Stomach (tissue), 9 donors: ENCODE measurements around the gene THSD4. TPM values are rescaled to one million over a fixed set of nuclear protein-coding genes. Genes with fewer than 3 reads are reported as not detected.

Source experiments
- DNase-seq, 2 donors: peaks; one replicate each; pipeline versions ENCODE4 v3.0.0 to v3.0.0-alpha.2; 2013 to 2019
- H3K27ac ChIP-seq, 5 donors: fragments of 200-600 bp in 4 of 5; sonication (generic) in 4 of 5; one replicate each; pipeline ENCODE4 v1.5.1; 2013 to 2019; ENCODE audit warnings: mild to moderate bottlenecking in 1 of 5, moderate library complexity in 1 of 5
- H3K27me3 ChIP-seq, 3 donors: fragments of 200-600 bp; sonication (generic); one replicate each; pipeline ENCODE4 v1.5.1; 2017 to 2019; ENCODE audit warnings: mixed run types in 1 of 3
- H3K36me3 ChIP-seq, 4 donors: fragments of 200-600 bp; sonication (generic); 1 replicate in 3 of 4; 2 replicates in 1 of 4; pipeline ENCODE4 v1.5.1; 2016 to 2019
- H3K4me1 ChIP-seq, 4 donors: fragments of 200-600 bp; sonication (generic); one replicate each; pipeline ENCODE4 v1.5.1; 2016 to 2019
- H3K4me3 ChIP-seq, 4 donors: fragments of 200-600 bp; sonication (generic) in 3 of 4; one replicate each; pipeline ENCODE4 v1.5.1; 2016 to 2019; ENCODE audit warnings: mild to moderate bottlenecking in 1 of 4
- H3K9me3 ChIP-seq, 4 donors: fragments of 200-600 bp; sonication (generic); one replicate each; pipeline ENCODE4 v1.5.1; 2016 to 2019
- CTCF ChIP-seq, 7 experiments: fragments of 450-650 bp in 4 of 7; fragments of 200-600 bp in 3 of 7; sonication (generic) in 3 of 7; IDR thresholded peaks; one replicate each; pipeline ENCODE4 v1.5.1; 2016 to 2019; ENCODE audit warnings: antibody characterized with exemption in 7 of 7, control low read depth in 2 of 7, mild to moderate bottlenecking in 1 of 7
- EP300 ChIP-seq: sonication (generic); formaldehyde crosslinking; IDR thresholded peaks from one replicate; pipeline ENCODE4 v1.6.1; 2017; ENCODE audit warnings: antibody characterized with exemption
- POLR2A ChIP-seq, 4 donors: fragments of 450-650 bp; IDR thresholded peaks; one replicate each; pipeline ENCODE4 v1.6.1; 2016; ENCODE audit warnings: antibody characterized with exemption in 4 of 4, control low read depth in 2 of 4, mild to moderate bottlenecking in 1 of 4, moderate library complexity in 1 of 4
- POLR2AphosphoS5 ChIP-seq, 3 donors: sonication (generic); formaldehyde crosslinking; IDR thresholded peaks; one replicate each; pipeline ENCODE4 v1.6.1; 2016; ENCODE audit warnings: antibody characterized with exemption in 3 of 3
- WGBS, 5 donors: extraction: QIAGEN DNeasy Blood & Tissue Kit in 3 of 5; methylation state at CpG; one replicate each; pipeline versions ENCODE4 v1.1.5 to v1.1.7; 2013 to 2018; 5-methylcytosine and 5-hydroxymethylcytosine counted together
- intact Hi-C: fragments of 100-400 bp; cut with DNase I; formaldehyde crosslinking; loops from one replicate; pipeline ENCODE4 v1.15.1; 2023; ENCODE audit warnings: low total_unique reads
- polyA plus RNA-seq, 3 donors: library from polyadenylated mRNA; stranded (reverse); fragments of 200-250 nt; gene quantifications; one replicate each; pipeline ENCODE4 v1.2.3, GENCODE V29; 2013
- total RNA-seq, 5 donors: library from RNA; depleted of rRNA; stranded (reverse); fragments of >200 nt; gene quantifications; one replicate each; pipeline versions ENCODE4 v1.1.0 to v1.2.3, GENCODE V29; 2014 to 2016
- donor health status: healthy with polysubstance abuse.
- donor health status: Bipolar disorder and iron deficiency.
- donor health status: healthy.

Gene THSD4
- total and polyA plus RNA-seq, 8 donors, result 1.8 to 79.4 (median 22.0) TPM

- no peak overlapping the region for H3K4me3 ChIP-seq
- no peaks in the 10 kb centered on the region for H3K27me3 ChIP-seq
- peak overlapping the region in 1 of 5 donors; percentile 24 for H3K27ac ChIP-seq
- no peaks in the 10 kb centered on the region for H3K36me3 ChIP-seq
- 85 to 94% (median 89%) methylated on average over 4 of the region's 4 CpGs for WGBS, 5 donors
- no peak for TF ChIP-seq CTCF (IDR thresholded peaks at IDR 0.05)
- intact Hi-C loops, result loop anchor here (10.0 kb wide), 1 partner anchor 284 kb away; no protein-coding TSS in a partner anchor
- H3K9me3 ChIP-seq, result no peaks in the 10 kb centered on the region
- DNase-seq, result no peak
- H3K4me1 ChIP-seq, result peaks cover 10 to 43% (median 29%) of the 10 kb centered on the region in 4 donors
Measured at GRCh38 chr15:71451130-71451529, 335.9 kb downstream of the THSD4 start.

GRCh38 chr15:71452893-71453292, 337.6 kb downstream of the THSD4 start:
- Histone ChIP-seq H3K4me1 (peaks cover 2 to 39% (median 27%) of the 10 kb centered on the region in 4 donors), H3K4me3 (no peak overlapping the region), H3K27me3 (no peaks in the 10 kb centered on the region), H3K9me3 (no peaks in the 10 kb centered on the region), H3K27ac (no peak overlapping the region), H3K36me3 (no peaks in the 10 kb centered on the region)
- 50 to 76% (median 58%) methylated on average over 3 of the region's 3 CpGs for WGBS, 5 donors
- intact Hi-C loops, result loop anchor here (10.0 kb wide), 1 partner anchor 282 kb away; no protein-coding TSS in a partner anchor
- DNase-seq, result no peak
- TF ChIP-seq CTCF (IDR thresholded peaks at IDR 0.05), result no peak
- no peak for TF ChIP-seq EP300

- Histone ChIP-seq H3K36me3 (no peaks in the 10 kb centered on the region), H3K27ac (peak overlapping the region; percentile 4 to 61 (median 43)), H3K4me1 (peaks cover 0 to 47% (median 26%) of the 10 kb centered on the region in 4 donors), H3K27me3 (no peaks in the 10 kb centered on the region), H3K9me3 (no peaks in the 10 kb centered on the region), H3K4me3 (no peak overlapping the region)
- no peak for DNase-seq
- WGBS, 5 donors, result 36 to 55% (median 39%) methylated on average over 6 of the region's 6 CpGs
- intact Hi-C loops, result loop anchor here (10.0 kb wide), 1 partner anchor 280 kb away; no protein-coding TSS in a partner anchor
- no peak for TF ChIP-seq POLR2A (IDR thresholded peaks at IDR 0.05)
- no peak for TF ChIP-seq POLR2AphosphoS5 (IDR thresholded peaks at IDR 0.05)
- TF ChIP-seq EP300, result no peak
- no peak for TF ChIP-seq CTCF (IDR thresholded peaks at IDR 0.05)
Measured at GRCh38 chr15:71454462-71454996, 339.3 kb downstream of the THSD4 start.

- H3K36me3 ChIP-seq, result no peaks in the 10 kb centered on the region
- no peak overlapping the region for H3K4me3 ChIP-seq
- TF ChIP-seq POLR2A (IDR thresholded peaks at IDR 0.05) (no peak), EP300 (no peak), CTCF (IDR thresholded peaks at IDR 0.05) (no peak), POLR2AphosphoS5 (IDR thresholded peaks at IDR 0.05) (no peak)
- H3K27ac ChIP-seq, result peak overlapping the region in 2 of 5 donors; percentile 4 to 41
- no peak for DNase-seq
- H3K27me3 ChIP-seq, result no peaks in the 10 kb centered on the region
- 46 to 57% (median 50%) methylated on average over 3 of the region's 3 CpGs for WGBS, 5 donors
- intact Hi-C loops, result loop anchor here (10.0 kb wide), 1 partner anchor 280 kb away; no protein-coding TSS in a partner anchor
- peaks cover 0 to 53% (median 28%) of the 10 kb centered on the region in 4 donors for H3K4me1 ChIP-seq
- H3K9me3 ChIP-seq, result no peaks in the 10 kb centered on the region
Measured at GRCh38 chr15:71455107-71455506, 339.8 kb downstream of the THSD4 start.
